HepG2 (cell line): ENCODE data around the gene PPP2R2D. TPM values are rescaled to one million over a fixed set of nuclear protein-coding genes. Genes with fewer than 3 reads are reported as not detected.

Source experiments
- JUNB ChIP-seq: sonication (generic); formaldehyde crosslinking; IDR thresholded peaks from 2 replicates; pipeline ENCODE4 v1.8.0; 2022; ENCODE audit warnings: missing genetic modification reagents, mild to moderate bottlenecking, borderline replicate concordance
- KDM5B ChIP-seq: sonication (generic); formaldehyde crosslinking; IDR thresholded peaks from 2 replicates; pipeline ENCODE4 v1.4.0; 2020; ENCODE audit warnings: missing genetic modification reagents, mild to moderate bottlenecking, borderline replicate concordance
- NKX3-1 ChIP-seq: sonication (generic); formaldehyde crosslinking; IDR thresholded peaks from 2 replicates; pipeline ENCODE4 v1.5.0; 2020; ENCODE audit warnings: missing genetic modification reagents
- YY1 ChIP-seq: IDR thresholded peaks from 2 replicates; pipeline ENCODE4 v1.6.1; 2011; ENCODE audit warnings: low read length, low read depth, moderate library complexity, mild to moderate bottlenecking; ENCODE audit not compliant: insufficient read depth, insufficient replicate concordance
- ZBTB2 ChIP-seq: sonication (generic); formaldehyde crosslinking; IDR thresholded peaks from 2 replicates; pipeline ENCODE4 v1.8.0; 2022; ENCODE audit warnings: low read depth, missing genetic modification reagents
- ZFP82 ChIP-seq: sonication (generic); formaldehyde crosslinking; IDR thresholded peaks from 2 replicates; pipeline ENCODE4 v1.5.1; 2020; ENCODE audit warnings: mild to moderate bottlenecking, missing genetic modification reagents, borderline replicate concordance
- ZNF10 ChIP-seq: sonication (generic); formaldehyde crosslinking; IDR thresholded peaks from 2 replicates; pipeline ENCODE4 v1.4.0; 2020; ENCODE audit warnings: mild to moderate bottlenecking, low read depth, missing genetic modification reagents, borderline replicate concordance
- ZNF280D ChIP-seq: sonication (generic); formaldehyde crosslinking; IDR thresholded peaks from 2 replicates; pipeline ENCODE4 v1.5.1; 2020; ENCODE audit warnings: mild to moderate bottlenecking, missing genetic modification reagents
- ZNF354B ChIP-seq: sonication (generic); formaldehyde crosslinking; IDR thresholded peaks from 2 replicates; pipeline ENCODE4 v1.8.0; 2022; ENCODE audit warnings: mild to moderate bottlenecking, missing genetic modification reagents
- ZNF674 ChIP-seq: sonication (generic); formaldehyde crosslinking; IDR thresholded peaks from 2 replicates; pipeline ENCODE4 v1.5.0; 2020; ENCODE audit warnings: low read depth, mild to moderate bottlenecking, missing genetic modification reagents
- polyA plus RNA-seq, 8 experiments: library from polyadenylated mRNA; depleted of rRNA in 3 of 8; stranded (reverse) in 7 of 8; unstranded in 1 of 8; fragments of >200 nt; fragmentation: Illumina TruSeq in 4 of 8; extraction: Trizol in 4 of 8; gene quantifications; 2 replicates each; pipeline versions ENCODE4 v1.2.1 to v1.2.3, GENCODE V29; 2011 to 2016; ENCODE audit warnings: low read depth in 4 of 8, missing spikeins in 1 of 8, mixed read lengths in 1 of 8; ENCODE audit not compliant: insufficient read depth in 1 of 8
- total RNA-seq, 5 experiments: library from RNA; depleted of rRNA; stranded (reverse); fragments of >200 nt; fragmentation: Illumina TruSeq; extraction: Trizol; gene quantifications; 2 replicates each; pipeline ENCODE4 v1.2.3, GENCODE V29; 2016; ENCODE audit warnings: low read depth in 1 of 5
- TF ChIP-seq, protein P1 (sequence below): sonication (generic); formaldehyde crosslinking; IDR thresholded peaks from 2 replicates; pipeline ENCODE4 v1.4.0; 2020; ENCODE audit warnings: missing genetic modification reagents, borderline replicate concordance
- TF ChIP-seq, protein P2 (sequence below): sonication (generic); formaldehyde crosslinking; IDR thresholded peaks from 2 replicates; pipeline ENCODE4 v1.4.0; 2020; ENCODE audit warnings: missing genetic modification reagents
- TF ChIP-seq, protein P3 (sequence below): sonication (generic); formaldehyde crosslinking; conservative IDR thresholded peaks from 2 replicates; pipeline ENCODE4 v1.4.0; 2020; ENCODE audit warnings: missing genetic modification reagents

Gene PPP2R2D
- total and polyA plus RNA-seq, 2 of the 13 experiments (the other 11 are each of a cell fraction or from before 2014, with no cell fraction given), result 32.7 to 33.2 TPM

- TF ChIP-seq ZFP82 (CRISPR knock-in tag), result no peak
- 0 out of 2 replicates have a peak, but pooled peaks have one; percentile 37 for TF ChIP-seq ZNF280D (CRISPR knock-in tag)
- 0 out of 2 replicates have a peak, but pooled peaks have one; percentile 35 for TF ChIP-seq NKX3-1 (CRISPR knock-in tag)
- TF ChIP-seq, protein P1, sequence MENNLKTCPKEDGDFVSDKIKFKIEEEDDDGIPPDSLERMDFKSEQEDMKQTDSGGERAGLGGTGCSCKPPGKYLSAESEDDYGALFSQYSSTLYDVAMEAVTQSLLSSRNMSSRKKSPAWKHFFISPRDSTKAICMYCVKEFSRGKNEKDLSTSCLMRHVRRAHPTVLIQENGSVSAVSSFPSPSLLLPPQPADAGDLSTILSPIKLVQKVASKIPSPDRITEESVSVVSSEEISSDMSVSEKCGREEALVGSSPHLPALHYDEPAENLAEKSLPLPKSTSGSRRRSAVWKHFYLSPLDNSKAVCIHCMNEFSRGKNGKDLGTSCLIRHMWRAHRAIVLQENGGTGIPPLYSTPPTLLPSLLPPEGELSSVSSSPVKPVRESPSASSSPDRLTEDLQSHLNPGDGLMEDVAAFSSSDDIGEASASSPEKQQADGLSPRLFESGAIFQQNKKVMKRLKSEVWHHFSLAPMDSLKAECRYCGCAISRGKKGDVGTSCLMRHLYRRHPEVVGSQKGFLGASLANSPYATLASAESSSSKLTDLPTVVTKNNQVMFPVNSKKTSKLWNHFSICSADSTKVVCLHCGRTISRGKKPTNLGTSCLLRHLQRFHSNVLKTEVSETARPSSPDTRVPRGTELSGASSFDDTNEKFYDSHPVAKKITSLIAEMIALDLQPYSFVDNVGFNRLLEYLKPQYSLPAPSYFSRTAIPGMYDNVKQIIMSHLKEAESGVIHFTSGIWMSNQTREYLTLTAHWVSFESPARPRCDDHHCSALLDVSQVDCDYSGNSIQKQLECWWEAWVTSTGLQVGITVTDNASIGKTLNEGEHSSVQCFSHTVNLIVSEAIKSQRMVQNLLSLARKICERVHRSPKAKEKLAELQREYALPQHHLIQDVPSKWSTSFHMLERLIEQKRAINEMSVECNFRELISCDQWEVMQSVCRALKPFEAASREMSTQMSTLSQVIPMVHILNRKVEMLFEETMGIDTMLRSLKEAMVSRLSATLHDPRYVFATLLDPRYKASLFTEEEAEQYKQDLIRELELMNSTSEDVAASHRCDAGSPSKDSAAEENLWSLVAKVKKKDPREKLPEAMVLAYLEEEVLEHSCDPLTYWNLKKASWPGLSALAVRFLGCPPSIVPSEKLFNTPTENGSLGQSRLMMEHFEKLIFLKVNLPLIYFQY (CRISPR knock-in tag), result peak; percentile 27; the same call in 1 of the 2 replicates
- TF ChIP-seq, protein P2, sequence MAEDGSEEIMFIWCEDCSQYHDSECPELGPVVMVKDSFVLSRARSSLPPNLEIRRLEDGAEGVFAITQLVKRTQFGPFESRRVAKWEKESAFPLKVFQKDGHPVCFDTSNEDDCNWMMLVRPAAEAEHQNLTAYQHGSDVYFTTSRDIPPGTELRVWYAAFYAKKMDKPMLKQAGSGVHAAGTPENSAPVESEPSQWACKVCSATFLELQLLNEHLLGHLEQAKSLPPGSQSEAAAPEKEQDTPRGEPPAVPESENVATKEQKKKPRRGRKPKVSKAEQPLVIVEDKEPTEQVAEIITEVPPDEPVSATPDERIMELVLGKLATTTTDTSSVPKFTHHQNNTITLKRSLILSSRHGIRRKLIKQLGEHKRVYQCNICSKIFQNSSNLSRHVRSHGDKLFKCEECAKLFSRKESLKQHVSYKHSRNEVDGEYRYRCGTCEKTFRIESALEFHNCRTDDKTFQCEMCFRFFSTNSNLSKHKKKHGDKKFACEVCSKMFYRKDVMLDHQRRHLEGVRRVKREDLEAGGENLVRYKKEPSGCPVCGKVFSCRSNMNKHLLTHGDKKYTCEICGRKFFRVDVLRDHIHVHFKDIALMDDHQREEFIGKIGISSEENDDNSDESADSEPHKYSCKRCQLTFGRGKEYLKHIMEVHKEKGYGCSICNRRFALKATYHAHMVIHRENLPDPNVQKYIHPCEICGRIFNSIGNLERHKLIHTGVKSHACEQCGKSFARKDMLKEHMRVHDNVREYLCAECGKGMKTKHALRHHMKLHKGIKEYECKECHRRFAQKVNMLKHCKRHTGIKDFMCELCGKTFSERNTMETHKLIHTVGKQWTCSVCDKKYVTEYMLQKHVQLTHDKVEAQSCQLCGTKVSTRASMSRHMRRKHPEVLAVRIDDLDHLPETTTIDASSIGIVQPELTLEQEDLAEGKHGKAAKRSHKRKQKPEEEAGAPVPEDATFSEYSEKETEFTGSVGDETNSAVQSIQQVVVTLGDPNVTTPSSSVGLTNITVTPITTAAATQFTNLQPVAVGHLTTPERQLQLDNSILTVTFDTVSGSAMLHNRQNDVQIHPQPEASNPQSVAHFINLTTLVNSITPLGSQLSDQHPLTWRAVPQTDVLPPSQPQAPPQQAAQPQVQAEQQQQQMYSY (CRISPR knock-in tag), result 0 out of 2 replicates have a peak, but pooled peaks have one; percentile 40
- TF ChIP-seq ZNF674 (CRISPR knock-in tag), result no peak
- TF ChIP-seq JUNB (CRISPR knock-in tag), result no peak
- peak; percentile 44; the same call in 1 of the 2 replicates for TF ChIP-seq ZNF354B (CRISPR knock-in tag)
- TF ChIP-seq, protein P3, sequence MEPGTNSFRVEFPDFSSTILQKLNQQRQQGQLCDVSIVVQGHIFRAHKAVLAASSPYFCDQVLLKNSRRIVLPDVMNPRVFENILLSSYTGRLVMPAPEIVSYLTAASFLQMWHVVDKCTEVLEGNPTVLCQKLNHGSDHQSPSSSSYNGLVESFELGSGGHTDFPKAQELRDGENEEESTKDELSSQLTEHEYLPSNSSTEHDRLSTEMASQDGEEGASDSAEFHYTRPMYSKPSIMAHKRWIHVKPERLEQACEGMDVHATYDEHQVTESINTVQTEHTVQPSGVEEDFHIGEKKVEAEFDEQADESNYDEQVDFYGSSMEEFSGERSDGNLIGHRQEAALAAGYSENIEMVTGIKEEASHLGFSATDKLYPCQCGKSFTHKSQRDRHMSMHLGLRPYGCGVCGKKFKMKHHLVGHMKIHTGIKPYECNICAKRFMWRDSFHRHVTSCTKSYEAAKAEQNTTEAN (CRISPR knock-in tag), result 0 out of 2 replicates have a peak, but pooled peaks have one; percentile 25
- TF ChIP-seq KDM5B, result peak; percentile 67; the same call in 1 of the 2 replicates
- TF ChIP-seq ZBTB2, result no peak
- peak; percentile 95 for TF ChIP-seq YY1
- no peak for TF ChIP-seq ZNF10 (CRISPR knock-in tag)
Measured at GRCh38 chr10:131900350-131901152, at the start of gene PPP2R2D (continued).
